SJSA1 (cell line): Measurements from ENCODE around the gene COL19A1. TPM values are rescaled to one million over a fixed set of nuclear protein-coding genes. Genes with fewer than 3 reads are reported as not detected.
"Not testable (repeated sequence)": the region's sequence is repeated elsewhere in the genome, so short reads cannot be mapped to it uniquely, and the experiment has no call there.

ENCODE experiments used
- DNase-seq, 2 experiments: peaks; one replicate each; pipeline ENCODE4 v3.0.0-alpha.2; 2015 to 2020; ENCODE audit warnings: low spot score in 2 of 2, low read depth in 1 of 2
- H3K27ac ChIP-seq: fragments of 250-450 bp; sonication (Bioruptor Pico); 2 replicates; pipeline ENCODE4 v1.5.1; 2020; ENCODE audit warnings: mild to moderate bottlenecking, moderate library complexity
- H3K27me3 ChIP-seq: fragments of 250-450 bp; sonication (Bioruptor Pico); replicated peaks from 2 replicates; pipeline ENCODE4 v1.5.1; 2020; ENCODE audit warnings: mild to moderate bottlenecking, moderate library complexity
- H3K36me3 ChIP-seq: fragments of 250-450 bp; sonication (Bioruptor Pico); 2 replicates; pipeline ENCODE4 v1.5.1; 2020; ENCODE audit warnings: mild to moderate bottlenecking
- H3K4me1 ChIP-seq: fragments of 250-450 bp; sonication (Bioruptor Pico); replicated peaks from 2 replicates; pipeline ENCODE4 v1.6.1; 2021; ENCODE audit warnings: mild to moderate bottlenecking
- H3K4me3 ChIP-seq: fragments of 250-450 bp; sonication (Bioruptor Pico); 2 replicates; pipeline ENCODE4 v1.5.1; 2020; ENCODE audit warnings: mild to moderate bottlenecking
- H3K9me3 ChIP-seq: fragments of 250-450 bp; sonication (Bioruptor Pico); replicated peaks from 2 replicates; pipeline ENCODE4 v1.5.1; 2020; ENCODE audit warnings: mild to moderate bottlenecking
- total RNA-seq: library from RNA; depleted of rRNA; stranded (reverse); fragments of >200 nt; shearing (Covaris generic); gene quantifications from 2 replicates; pipeline ENCODE4 v1.2.3, GENCODE V29; 2014

Gene COL19A1
- total RNA-seq, 1 experiment from 2014 or later = not detected

GRCh38 chr6:69895396-69895795, 29.0 kb downstream of the COL19A1 start:
- Histone ChIP-seq H3K9me3 (no peaks in the 10 kb centered on the region), H3K4me3 (no peak overlapping the region), H3K36me3 (no peaks in the 10 kb centered on the region), H3K27ac (no peak overlapping the region), H3K27me3 (no peaks in the 10 kb centered on the region), H3K4me1 (no peaks in the 10 kb centered on the region)
- DNase-seq = no peak

- Histone ChIP-seq H3K4me1 (no peaks in the 10 kb centered on the region), H3K36me3 (no peaks in the 10 kb centered on the region), H3K9me3 (no peaks in the 10 kb centered on the region), H3K27ac (no peak overlapping the region), H3K27me3 (no peaks in the 10 kb centered on the region), H3K4me3 (no peak overlapping the region)
- DNase-seq = no peak
These were observed 34.5 kb downstream of the COL19A1 start for GRCh38 chr6:69900869-69901268.

- no peak for DNase-seq
- Histone ChIP-seq H3K4me1 (no peaks in the 10 kb centered on the region), H3K9me3 (no peaks in the 10 kb centered on the region), H3K27me3 (no peaks in the 10 kb centered on the region), H3K36me3 (no peaks in the 10 kb centered on the region), H3K27ac (no peak overlapping the region), H3K4me3 (no peak overlapping the region)
These were observed 35.0 kb downstream of the COL19A1 start for GRCh38 chr6:69901361-69901760.

- no peaks in the 10 kb centered on the region for H3K9me3 ChIP-seq
- H3K36me3 ChIP-seq = no peaks in the 10 kb centered on the region
- H3K27me3 ChIP-seq = no peaks in the 10 kb centered on the region
- H3K27ac ChIP-seq = no peak overlapping the region
- no peak overlapping the region for H3K4me3 ChIP-seq
- DNase-seq = no peak
- H3K4me1 ChIP-seq = no peaks in the 10 kb centered on the region
These were observed 41.7 kb downstream of the COL19A1 start for GRCh38 chr6:69907981-69908498.

- Histone ChIP-seq H3K36me3 (no peaks in the 10 kb centered on the region), H3K27ac (no peak overlapping the region), H3K4me3 (no peak overlapping the region), H3K4me1 (peaks cover 4% of the 10 kb centered on the region), H3K27me3 (no peaks in the 10 kb centered on the region), H3K9me3 (no peaks in the 10 kb centered on the region; the same call in 1 of the 2 replicates)
- no peak for DNase-seq
These were observed 47.0 kb downstream of the COL19A1 start for GRCh38 chr6:69913361-69913760.

GRCh38 chr6:69914015-69914485, 47.7 kb downstream of the COL19A1 start:
- Histone ChIP-seq H3K4me1 (peaks cover 6% of the 10 kb centered on the region), H3K36me3 (no peaks in the 10 kb centered on the region), H3K9me3 (no peaks in the 10 kb centered on the region; the same call in 1 of the 2 replicates), H3K4me3 (no peak overlapping the region), H3K27me3 (no peaks in the 10 kb centered on the region), H3K27ac (no peak overlapping the region)
- no peak for DNase-seq

- H3K4me1 ChIP-seq = peaks cover 6% of the 10 kb centered on the region
- H3K27me3 ChIP-seq = no peaks in the 10 kb centered on the region
- DNase-seq = no peak
- H3K9me3 ChIP-seq = no peaks in the 10 kb centered on the region; the same call in 1 of the 2 replicates
- H3K4me3 ChIP-seq = no peak overlapping the region
- H3K36me3 ChIP-seq = no peaks in the 10 kb centered on the region
- no peak overlapping the region for H3K27ac ChIP-seq
These were observed 49.0 kb downstream of the COL19A1 start for GRCh38 chr6:69915346-69915745.

GRCh38 chr6:69917834-69918233, 51.5 kb downstream of the COL19A1 start:
- no peak overlapping the region for H3K27ac ChIP-seq
- H3K4me3 ChIP-seq = no peak overlapping the region
- no peaks in the 10 kb centered on the region for H3K27me3 ChIP-seq
- peak in 1 of 2 experiments; percentile 5 for DNase-seq
- H3K4me1 ChIP-seq = peaks cover 6% of the 10 kb centered on the region
- no peaks in the 10 kb centered on the region for H3K36me3 ChIP-seq
- no peaks in the 10 kb centered on the region; the same call in 1 of the 2 replicates for H3K9me3 ChIP-seq

GRCh38 chr6:69918813-69919475, 52.6 kb downstream of the COL19A1 start:
- no peaks in the 10 kb centered on the region for H3K9me3 ChIP-seq
- peaks cover 6% of the 10 kb centered on the region for H3K4me1 ChIP-seq
- H3K36me3 ChIP-seq = no peaks in the 10 kb centered on the region
- H3K4me3 ChIP-seq = no peak overlapping the region
- DNase-seq = no peak
- no peak overlapping the region for H3K27ac ChIP-seq
- no peaks in the 10 kb centered on the region for H3K27me3 ChIP-seq

GRCh38 chr6:69921066-69921465, 54.7 kb downstream of the COL19A1 start:
- not testable (repeated sequence) for H3K4me1 ChIP-seq, H3K36me3 ChIP-seq, H3K27me3 ChIP-seq, DNase-seq, H3K4me3 ChIP-seq, H3K9me3 ChIP-seq, H3K27ac ChIP-seq

- H3K27ac ChIP-seq, DNase-seq, H3K4me1 ChIP-seq, H3K27me3 ChIP-seq, H3K36me3 ChIP-seq, H3K4me3 ChIP-seq, H3K9me3 ChIP-seq: not testable (repeated sequence)
These were observed 55.3 kb downstream of the COL19A1 start for GRCh38 chr6:69921611-69922010.

GRCh38 chr6:69926745-69927144, 60.4 kb downstream of the COL19A1 start:
- no peak for DNase-seq
- Histone ChIP-seq H3K9me3 (no peaks in the 10 kb centered on the region), H3K4me3 (no peak overlapping the region), H3K27ac (no peak overlapping the region), H3K27me3 (no peaks in the 10 kb centered on the region), H3K4me1 (no peaks in the 10 kb centered on the region), H3K36me3 (no peaks in the 10 kb centered on the region)

- Histone ChIP-seq H3K36me3 (no peaks in the 10 kb centered on the region), H3K27ac (no peak overlapping the region), H3K4me1 (no peaks in the 10 kb centered on the region), H3K27me3 (no peaks in the 10 kb centered on the region), H3K4me3 (no peak overlapping the region), H3K9me3 (no peaks in the 10 kb centered on the region)
- no peak for DNase-seq
These were observed 66.9 kb downstream of the COL19A1 start for GRCh38 chr6:69933239-69933638.

- no peak for DNase-seq
These were observed 68.7 kb downstream of the COL19A1 start for GRCh38 chr6:69935079-69935478.

More at GRCh38 chr6:69935079-69935478, 68.7 kb downstream of the COL19A1 start:
- no peak overlapping the region for H3K27ac ChIP-seq
- H3K4me1 ChIP-seq = no peaks in the 10 kb centered on the region
- H3K9me3 ChIP-seq = no peaks in the 10 kb centered on the region
- H3K4me3 ChIP-seq = no peak overlapping the region
- no peaks in the 10 kb centered on the region for H3K27me3 ChIP-seq
- no peaks in the 10 kb centered on the region for H3K36me3 ChIP-seq
